Gastrocnemius medialis (tissue), 4 donors: ENCODE data around the gene SLC6A19.

Experiments
- CTCF ChIP-seq, 5 experiments: fragments of 450-650 bp in 3 of 5; fragments of 200-600 bp in 2 of 5; sonication (generic) in 2 of 5; IDR thresholded peaks in 4 of 5; conservative IDR thresholded peaks in 1 of 5; 1 replicate in 4 of 5; 2 replicates in 1 of 5; pipeline ENCODE4 v1.5.1; 2016 to 2019; ENCODE audit warnings: antibody characterized with exemption in 5 of 5, mild to moderate bottlenecking in 3 of 5, moderate library complexity in 3 of 5
- POLR2A ChIP-seq, 2 donors: fragments of 450-650 bp; IDR thresholded peaks; one replicate each; pipeline ENCODE4 v1.6.1; 2017; ENCODE audit warnings: antibody characterized with exemption in 2 of 2, mild to moderate bottlenecking in 2 of 2, moderate library complexity in 2 of 2

GRCh38 chr5:1253456-1254105 lies 52.2 kb downstream of the SLC6A19 start:
- TF ChIP-seq CTCF (IDR thresholded peaks at IDR 0.05 in 4 of 5, conservative IDR thresholded peaks at IDR 0.05 in 1 of 5) = no peak
- no peak for TF ChIP-seq POLR2A (IDR thresholded peaks at IDR 0.05)
